ENCODE data around the gene CYSRT1. TPM values are rescaled to one million over a fixed set of nuclear protein-coding genes. Genes with fewer than 3 reads are reported as not detected.
"Not testable (repeated sequence)": the region's sequence is repeated elsewhere in the genome, so short reads cannot be mapped to it uniquely, and the experiment has no call there.

Gene CYSRT1
- total RNA-seq, 1 experiment from 2014 or later = 0.21 TPM

GRCh38 chr9:137231372-137232039, 6.5 kb downstream of the CYSRT1 start:
- in situ Hi-C loops (cut with HindIII; ENCODE audit: low pct_unique_long_range_greater_than_20kb, low sequenced_read_pairs) = no loop called here
- no peak for DNase-seq (ENCODE audit: low read depth, low spot score)

- DNase-seq (ENCODE audit: low read depth, low spot score) = no peak
- in situ Hi-C loops (cut with HindIII; ENCODE audit: low pct_unique_long_range_greater_than_20kb, low sequenced_read_pairs) = no loop called here
These were observed 7.1 kb downstream of the CYSRT1 start for GRCh38 chr9:137232101-137232500.

DNA sequence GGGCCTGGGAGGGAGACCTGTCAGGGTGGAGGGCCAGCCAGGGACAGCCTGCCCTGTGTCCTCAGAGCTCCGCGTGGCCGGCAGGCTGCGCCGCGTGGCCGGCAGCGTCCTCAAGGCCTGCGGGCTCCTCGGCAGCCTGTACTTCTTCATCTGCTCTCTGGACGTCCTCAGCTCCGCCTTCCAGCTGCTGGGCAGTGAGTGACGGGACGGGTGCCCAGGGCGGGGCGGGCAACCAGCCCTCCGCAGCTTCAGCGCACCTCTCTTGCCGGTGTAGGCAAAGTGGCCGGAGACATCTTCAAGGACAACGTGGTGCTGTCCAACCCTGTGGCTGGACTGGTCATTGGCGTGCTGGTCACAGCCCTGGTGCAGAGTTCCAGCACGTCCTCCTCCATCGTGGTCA, 7.5 kb downstream of the CYSRT1 start:
- no peak for DNase-seq (ENCODE audit: low read depth, low spot score)
- in situ Hi-C loops (cut with HindIII; ENCODE audit: low pct_unique_long_range_greater_than_20kb, low sequenced_read_pairs) = no loop called here

GRCh38 chr9:137233143-137233980, 8.4 kb downstream of the CYSRT1 start:
- DNase-seq (ENCODE audit: low read depth, low spot score) = no peak
- in situ Hi-C loops (cut with HindIII; ENCODE audit: low pct_unique_long_range_greater_than_20kb, low sequenced_read_pairs) = no loop called here

DNA sequence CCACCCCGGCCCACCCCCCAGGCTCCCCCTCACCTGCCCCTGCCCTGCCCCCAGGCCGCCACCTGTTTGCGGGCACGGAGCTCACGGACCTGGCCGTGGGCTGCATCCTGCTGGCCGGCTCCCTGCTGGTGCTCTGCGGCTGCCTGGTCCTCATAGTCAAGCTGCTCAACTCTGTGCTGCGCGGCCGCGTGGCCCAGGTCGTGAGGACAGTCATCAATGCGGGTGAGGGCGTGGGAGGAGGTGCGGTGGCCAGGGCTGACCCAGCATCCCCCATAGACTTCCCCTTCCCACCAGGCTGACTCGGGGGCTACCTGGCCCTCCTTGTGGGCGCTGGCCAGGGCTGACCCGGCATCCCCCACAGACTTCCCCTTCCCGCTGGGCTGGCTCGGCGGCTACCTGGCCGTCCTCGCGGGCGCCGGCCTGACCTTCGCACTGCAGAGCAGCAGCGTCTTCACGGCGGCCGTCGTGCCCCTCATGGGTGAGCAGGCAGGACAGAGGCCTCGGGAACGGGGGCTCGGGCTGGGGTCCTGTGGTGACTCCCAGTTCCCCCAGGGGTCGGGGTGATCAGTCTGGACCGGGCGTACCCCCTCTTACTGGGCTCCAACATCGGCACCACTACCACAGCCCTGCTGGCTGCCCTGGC, 9.2 kb downstream of the CYSRT1 start:
- DNase-seq (ENCODE audit: low read depth, low spot score) = no peak
- in situ Hi-C loops (cut with HindIII; ENCODE audit: low pct_unique_long_range_greater_than_20kb, low sequenced_read_pairs) = no loop called here

DNA sequence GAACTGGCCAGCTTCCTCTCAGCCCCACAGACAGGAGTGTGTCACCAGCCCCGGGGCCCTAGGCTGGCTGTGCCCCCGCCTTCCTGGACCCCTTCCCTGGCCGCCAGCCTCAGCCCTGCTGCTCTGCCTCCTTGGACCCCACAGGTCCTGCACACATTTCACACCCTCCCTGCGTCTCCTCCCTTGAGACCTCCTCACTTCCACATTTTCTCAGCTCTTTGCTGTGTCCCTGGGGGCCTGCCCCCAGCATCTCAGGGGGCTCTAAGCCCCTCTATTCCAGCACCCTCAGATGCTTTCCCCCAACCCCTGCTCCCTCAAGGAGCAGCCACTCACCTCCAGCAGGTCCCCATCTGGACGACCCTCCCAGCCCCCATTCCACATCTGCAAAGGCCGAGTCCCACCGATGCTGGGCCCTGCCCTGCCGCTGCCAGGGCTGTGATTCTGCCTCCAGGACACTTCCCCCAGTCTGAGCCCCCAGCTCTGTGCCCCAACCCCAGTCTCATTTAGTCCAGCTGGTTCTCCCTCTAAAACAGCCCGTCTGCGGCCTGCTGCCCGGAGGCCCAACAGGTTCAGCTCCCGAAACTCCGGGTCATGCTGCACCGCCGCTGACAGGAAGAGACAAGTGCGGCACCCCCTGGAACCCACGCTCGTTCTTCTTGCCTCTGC, 9.9 kb downstream of the CYSRT1 start:
- in situ Hi-C loops (cut with HindIII; ENCODE audit: low pct_unique_long_range_greater_than_20kb, low sequenced_read_pairs) = no loop called here

GRCh38 chr9:137235424-137236237, 10.7 kb downstream of the CYSRT1 start:
- DNase-seq (ENCODE audit: low read depth, low spot score) = no peak
- in situ Hi-C loops (cut with HindIII; ENCODE audit: low pct_unique_long_range_greater_than_20kb, low sequenced_read_pairs) = no loop called here

More for the DNA sequence above, 9.9 kb downstream of the CYSRT1 start:
- DNase-seq (ENCODE audit: low read depth, low spot score) = no peak

DNA sequence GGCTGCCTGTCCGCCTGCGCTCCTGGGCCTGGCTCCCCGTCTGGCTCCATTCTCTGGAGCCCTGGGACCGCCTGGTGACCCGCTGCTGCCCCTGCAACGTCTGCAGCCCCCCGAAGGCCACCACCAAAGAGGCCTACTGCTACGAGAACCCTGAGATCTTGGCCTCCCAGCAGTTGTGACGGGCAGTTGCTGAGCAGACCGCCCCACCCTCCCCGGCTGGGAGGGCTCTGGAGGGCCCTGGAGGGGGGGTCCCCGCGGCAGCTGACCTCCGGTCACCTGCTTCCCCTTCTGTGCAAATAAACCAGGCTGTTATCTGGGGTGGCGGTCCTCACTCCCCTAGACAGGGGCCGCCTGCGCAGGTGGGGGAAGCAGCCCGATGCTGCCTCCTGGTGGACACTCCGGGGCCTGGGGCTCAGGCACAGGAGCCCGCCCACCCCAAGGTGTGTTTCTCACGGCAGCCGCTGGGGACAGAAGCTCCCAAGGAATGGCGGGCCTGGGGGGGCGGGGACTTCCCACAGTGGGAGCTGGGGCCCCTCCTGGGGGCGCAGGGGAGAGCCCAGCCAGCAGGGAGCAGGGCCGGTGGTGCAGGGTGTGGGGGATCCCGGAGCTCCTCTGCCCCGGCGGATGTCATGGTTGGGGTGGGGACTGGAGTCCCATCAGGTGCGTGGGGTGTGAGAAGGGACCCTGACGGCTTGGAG, 11.4 kb downstream of the CYSRT1 start:
- DNase-seq (ENCODE audit: low read depth, low spot score) = peak; percentile 83
- in situ Hi-C loops (cut with HindIII; ENCODE audit: low pct_unique_long_range_greater_than_20kb, low sequenced_read_pairs) = no loop called here

GRCh38 chr9:137236936-137237421, 12.0 kb downstream of the CYSRT1 start:
- DNase-seq (ENCODE audit: low read depth, low spot score) = no peak
- in situ Hi-C loops (cut with HindIII; ENCODE audit: low pct_unique_long_range_greater_than_20kb, low sequenced_read_pairs) = no loop called here

GRCh38 chr9:137237759-137238726, 13.1 kb downstream of the CYSRT1 start:
- no peak for DNase-seq (ENCODE audit: low read depth, low spot score)
- in situ Hi-C loops (cut with HindIII; ENCODE audit: low pct_unique_long_range_greater_than_20kb, low sequenced_read_pairs) = no loop called here

GRCh38 chr9:137239541-137240200, 14.7 kb downstream of the CYSRT1 start:
- in situ Hi-C loops (cut with HindIII; ENCODE audit: low pct_unique_long_range_greater_than_20kb, low sequenced_read_pairs); DNase-seq (ENCODE audit: low read depth, low spot score): not testable (repeated sequence)

- DNase-seq (ENCODE audit: low read depth, low spot score) = peak; percentile 75
- in situ Hi-C loops (cut with HindIII; ENCODE audit: low pct_unique_long_range_greater_than_20kb, low sequenced_read_pairs) = no loop called here
These were observed 15.4 kb downstream of the CYSRT1 start for GRCh38 chr9:137240318-137240840.

DNA sequence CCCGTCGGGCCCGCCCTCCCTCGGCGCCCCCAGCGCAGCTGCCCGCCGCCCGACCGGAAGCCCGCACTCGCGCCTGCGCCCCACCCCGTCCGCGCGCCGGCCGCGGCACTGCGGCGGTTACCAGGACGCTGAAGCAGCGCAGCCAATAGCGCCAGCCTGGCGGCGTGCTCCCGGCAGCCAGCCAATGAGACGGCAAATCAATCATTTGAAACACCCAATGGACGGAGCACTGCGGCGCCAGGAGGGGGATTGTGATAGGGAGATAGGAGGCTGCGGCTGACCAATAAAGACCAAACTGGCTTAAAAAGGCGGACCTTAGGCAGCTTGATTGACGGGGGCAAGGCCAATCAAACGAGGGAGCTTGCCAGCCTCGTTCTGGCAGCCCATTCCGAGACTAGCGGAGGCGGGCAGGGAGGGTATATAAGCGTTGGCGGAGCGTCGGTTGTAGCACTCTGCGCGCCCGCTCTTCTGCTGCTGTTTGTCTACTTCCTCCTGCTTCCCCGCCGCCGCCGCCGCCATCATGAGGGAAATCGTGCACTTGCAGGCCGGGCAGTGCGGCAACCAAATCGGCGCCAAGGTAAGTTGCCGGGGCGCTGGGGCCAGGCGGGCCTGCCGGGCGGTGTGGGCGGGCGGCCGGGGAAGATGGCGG, 16.0 kb downstream of the CYSRT1 start, which contains the start of gene TUBB4B:
Gene TUBB4B (plus strand): TSS at position 447 of the 649 bp plus-strand sequence. CDS start 74 bp downstream, at position 521.
- in situ Hi-C loops (cut with HindIII; ENCODE audit: low pct_unique_long_range_greater_than_20kb, low sequenced_read_pairs) = no loop called here
- DNase-seq (ENCODE audit: low read depth, low spot score) = peak; percentile 100

GRCh38 chr9:137241490-137242268, 16.7 kb downstream of the CYSRT1 start:
- DNase-seq (ENCODE audit: low read depth, low spot score) = no peak
- in situ Hi-C loops (cut with HindIII; ENCODE audit: low pct_unique_long_range_greater_than_20kb, low sequenced_read_pairs) = no loop called here
